Measurements from ENCODE around the gene PLCXD3. TPM values are rescaled to one million over a fixed set of nuclear protein-coding genes. Genes with fewer than 3 reads are reported as not detected.

The PLCXD3 gene
- polyA plus RNA-seq, 3 donors, result 0.30 to 0.39 (median 0.33) TPM

GRCh38 chr5:41420492-41421067, 89.8 kb downstream of the PLCXD3 start:
- DNase-seq (ENCODE audit: extremely low read depth in 1 of 11, low read depth in 9 of 11, low spot score in 4 of 11), result no peak

GRCh38 chr5:41418220-41419031, 92.0 kb downstream of the PLCXD3 start:
- DNase-seq (ENCODE audit: extremely low read depth in 1 of 11, low read depth in 9 of 11, low spot score in 4 of 11), result no peak

- no peak for DNase-seq (ENCODE audit: extremely low read depth in 1 of 11, low read depth in 9 of 11, low spot score in 4 of 11)
Measured at GRCh38 chr5:41416336-41416735, 94.1 kb downstream of the PLCXD3 start.

- DNase-seq (ENCODE audit: extremely low read depth in 1 of 11, low read depth in 9 of 11, low spot score in 4 of 11), result no peak
Measured at GRCh38 chr5:41415242-41415641, 95.2 kb downstream of the PLCXD3 start.

- no peak for DNase-seq (ENCODE audit: extremely low read depth in 1 of 11, low read depth in 9 of 11, low spot score in 4 of 11)
Measured at GRCh38 chr5:41414598-41414997, 95.8 kb downstream of the PLCXD3 start.

- no peak for DNase-seq (ENCODE audit: extremely low read depth in 1 of 11, low read depth in 9 of 11, low spot score in 4 of 11)
Measured at GRCh38 chr5:41413074-41413473, 97.3 kb downstream of the PLCXD3 start.

- DNase-seq (ENCODE audit: extremely low read depth in 1 of 11, low read depth in 9 of 11, low spot score in 4 of 11), result no peak
Measured at GRCh38 chr5:41412496-41412895, 97.9 kb downstream of the PLCXD3 start.

GRCh38 chr5:41410737-41411136, 99.7 kb downstream of the PLCXD3 start:
- DNase-seq (ENCODE audit: extremely low read depth in 1 of 11, low read depth in 9 of 11, low spot score in 4 of 11), result no peak

- DNase-seq (ENCODE audit: extremely low read depth in 1 of 11, low read depth in 9 of 11, low spot score in 4 of 11), result no peak
Measured at GRCh38 chr5:41410307-41410706, 100.1 kb downstream of the PLCXD3 start.

- DNase-seq (ENCODE audit: extremely low read depth in 1 of 11, low read depth in 9 of 11, low spot score in 4 of 11), result no peak
Measured at GRCh38 chr5:41408676-41409443, 101.5 kb downstream of the PLCXD3 start.

- DNase-seq (ENCODE audit: extremely low read depth in 1 of 11, low read depth in 9 of 11, low spot score in 4 of 11), result no peak
Measured at GRCh38 chr5:41406936-41407335, 103.5 kb downstream of the PLCXD3 start.

GRCh38 chr5:41406424-41406823, 104.0 kb downstream of the PLCXD3 start:
- DNase-seq (ENCODE audit: extremely low read depth in 1 of 11, low read depth in 9 of 11, low spot score in 4 of 11), result no peak

GRCh38 chr5:41404757-41405156, 105.6 kb downstream of the PLCXD3 start:
- DNase-seq (ENCODE audit: extremely low read depth in 1 of 11, low read depth in 9 of 11, low spot score in 4 of 11), result no peak

- no peak for DNase-seq (ENCODE audit: extremely low read depth in 1 of 11, low read depth in 9 of 11, low spot score in 4 of 11)
Measured at GRCh38 chr5:41403846-41404245, 106.6 kb downstream of the PLCXD3 start.

GRCh38 chr5:41402845-41403244, 107.6 kb downstream of the PLCXD3 start:
- DNase-seq (ENCODE audit: extremely low read depth in 1 of 11, low read depth in 9 of 11, low spot score in 4 of 11), result no peak

GRCh38 chr5:41399839-41400238, 110.6 kb downstream of the PLCXD3 start:
- DNase-seq (ENCODE audit: extremely low read depth in 1 of 11, low read depth in 9 of 11, low spot score in 4 of 11), result no peak

- DNase-seq (ENCODE audit: extremely low read depth in 1 of 11, low read depth in 9 of 11, low spot score in 4 of 11), result no peak
Measured at GRCh38 chr5:41392016-41392415, 118.4 kb downstream of the PLCXD3 start.

GRCh38 chr5:41374631-41375030, 135.8 kb downstream of the PLCXD3 start:
- no peak for DNase-seq (ENCODE audit: extremely low read depth in 1 of 11, low read depth in 9 of 11, low spot score in 4 of 11)

GRCh38 chr5:41373230-41373629, 137.2 kb downstream of the PLCXD3 start:
- DNase-seq (ENCODE audit: extremely low read depth in 1 of 11, low read depth in 9 of 11, low spot score in 4 of 11), result no peak

GRCh38 chr5:41371738-41372137, 138.7 kb downstream of the PLCXD3 start:
- DNase-seq (ENCODE audit: extremely low read depth in 1 of 11, low read depth in 9 of 11, low spot score in 4 of 11), result no peak

All from renal cortex interstitium (tissue), 11 donors.